Nucleus accumbens (tissue), 56 donors: ENCODE measurements around the gene SORCS3.

Source experiments
- DNase-seq, 56 donors: peaks; one replicate each; lab custom pipeline; 2025; lab: John Stamatoyannopoulos, UW

SORCS3 gene

DNA sequence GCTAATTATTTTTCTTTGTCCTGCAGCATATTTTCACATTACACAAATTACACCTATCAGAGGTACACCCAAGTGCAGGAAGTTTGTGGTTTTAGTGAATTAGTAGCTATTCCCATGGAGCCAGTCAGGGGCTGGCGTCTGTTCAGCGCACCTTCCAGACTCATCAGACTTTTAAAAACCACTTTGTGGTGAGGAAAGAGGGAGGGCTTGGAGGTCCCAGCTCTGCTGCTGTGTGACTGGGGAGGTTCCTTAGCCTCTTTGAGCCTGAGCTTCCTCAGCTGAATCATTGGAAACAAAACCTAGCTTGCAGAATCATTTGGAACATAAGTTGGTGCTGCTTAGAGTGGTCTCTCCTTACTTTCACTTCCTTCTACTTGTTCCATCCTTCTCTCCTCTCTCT is 175.4 kb downstream of the SORCS3 start:
- no peak for DNase-seq

DNA sequence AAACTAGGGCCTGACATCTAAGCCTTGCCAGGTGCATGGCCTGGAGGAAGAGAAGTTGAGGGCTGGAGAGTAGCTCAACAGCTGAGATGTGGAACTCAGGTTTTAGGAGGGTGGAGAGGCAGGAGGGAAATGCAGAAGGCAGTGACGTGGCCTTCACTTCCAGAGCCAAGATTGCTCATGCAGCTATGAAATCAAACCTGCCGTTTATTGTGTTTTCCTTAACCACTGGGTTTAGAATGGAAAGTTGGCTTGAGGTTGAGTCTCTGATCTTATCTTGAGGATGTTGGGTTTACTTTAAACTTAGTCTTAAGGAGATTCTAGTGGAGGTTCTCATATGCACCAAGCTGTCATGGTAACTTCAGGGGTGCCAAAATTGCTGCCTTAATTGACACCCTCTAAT is 178.6 kb downstream of the SORCS3 start:
- DNase-seq, result no peak

DNA sequence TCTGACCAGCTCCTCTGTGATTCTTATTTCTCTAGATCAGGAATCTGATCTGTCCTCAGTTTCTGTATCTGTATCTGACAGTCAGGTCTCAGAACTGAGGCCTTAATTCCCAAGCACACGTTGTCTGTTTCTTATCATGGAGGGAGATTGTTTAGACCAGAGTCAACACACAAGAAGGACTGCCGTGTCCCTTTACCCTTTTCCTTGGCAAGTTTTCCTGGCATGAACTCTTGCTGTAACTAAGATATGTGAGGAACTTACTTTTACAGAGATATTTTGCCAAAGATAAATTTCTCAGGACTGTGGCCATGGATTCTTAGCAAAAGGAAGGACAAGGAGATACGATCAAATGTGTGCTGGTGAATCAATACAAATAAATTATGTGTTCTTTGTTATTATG is 181.0 kb downstream of the SORCS3 start:
- no peak for DNase-seq

DNA sequence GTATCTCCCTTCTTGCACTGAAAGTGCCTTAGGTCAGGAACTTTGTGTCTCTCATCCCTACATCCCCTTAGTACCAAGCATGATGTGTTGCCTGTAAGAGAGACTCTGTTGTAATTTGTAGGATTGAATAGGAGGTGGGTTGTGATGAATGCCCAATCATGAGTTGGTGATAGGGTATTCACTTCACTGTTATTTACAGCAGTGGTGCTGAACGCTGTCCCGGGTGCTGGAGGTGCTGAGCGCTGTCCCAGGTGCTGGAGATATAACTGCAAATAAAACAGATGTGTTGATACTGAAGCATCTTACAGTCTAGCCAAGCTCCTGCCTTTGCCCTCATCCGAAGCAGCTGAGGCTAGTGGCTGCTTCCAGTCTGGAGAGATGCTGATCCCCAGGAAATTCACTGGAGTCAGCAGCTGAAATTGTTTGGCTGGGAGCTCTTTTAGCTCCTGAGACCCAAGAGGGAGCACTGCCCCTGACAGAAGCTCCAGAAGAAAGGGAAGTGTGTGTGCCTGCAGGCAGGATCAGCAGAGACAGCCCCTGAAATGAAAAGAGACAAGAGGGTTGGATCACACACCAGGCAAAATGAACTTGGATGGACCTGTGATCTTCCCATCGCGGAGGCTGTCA is 183.4 kb downstream of the SORCS3 start:
- peak in 3 of 56 donors; percentile 2 to 9 (median 8) for DNase-seq

DNA sequence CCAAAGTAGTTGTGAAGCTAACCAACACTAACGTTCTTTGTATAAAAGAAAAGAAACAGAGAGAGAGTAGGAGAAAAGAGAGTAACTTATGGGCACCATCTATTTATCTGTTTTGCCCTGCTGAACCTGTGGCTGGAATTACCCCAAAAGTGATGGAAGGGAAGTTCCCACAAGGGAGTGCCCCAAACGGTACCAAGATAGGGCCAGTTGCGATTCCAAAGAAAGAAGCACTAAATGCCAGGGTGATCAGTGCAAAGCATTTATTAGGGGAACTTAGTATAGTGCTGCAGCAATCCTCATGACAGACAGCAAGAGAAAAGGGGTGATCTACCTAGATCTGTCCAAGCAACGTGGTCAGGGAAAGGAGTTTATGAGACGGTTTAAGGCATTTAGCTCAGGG is 190.2 kb downstream of the SORCS3 start:
- no peak for DNase-seq

DNA sequence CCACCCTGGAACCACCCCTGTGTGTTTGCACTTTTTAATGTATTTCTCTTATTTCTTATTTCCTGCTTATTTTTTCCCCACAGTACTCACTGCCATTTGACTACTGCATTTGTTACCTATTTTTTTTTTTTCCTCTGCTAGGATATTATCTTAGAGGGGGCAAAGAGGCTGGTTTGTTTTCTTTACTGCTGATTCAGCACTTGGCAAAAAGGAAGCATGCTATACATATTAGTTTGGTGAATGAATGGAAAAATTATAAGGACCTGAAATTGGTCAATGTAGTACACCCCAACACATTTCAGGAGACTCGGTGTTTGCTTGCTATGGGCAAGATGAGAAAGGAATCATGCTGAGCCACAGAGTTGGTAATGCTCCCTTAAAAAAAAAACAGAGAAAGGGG is 193.5 kb downstream of the SORCS3 start:
- no peak for DNase-seq

DNA sequence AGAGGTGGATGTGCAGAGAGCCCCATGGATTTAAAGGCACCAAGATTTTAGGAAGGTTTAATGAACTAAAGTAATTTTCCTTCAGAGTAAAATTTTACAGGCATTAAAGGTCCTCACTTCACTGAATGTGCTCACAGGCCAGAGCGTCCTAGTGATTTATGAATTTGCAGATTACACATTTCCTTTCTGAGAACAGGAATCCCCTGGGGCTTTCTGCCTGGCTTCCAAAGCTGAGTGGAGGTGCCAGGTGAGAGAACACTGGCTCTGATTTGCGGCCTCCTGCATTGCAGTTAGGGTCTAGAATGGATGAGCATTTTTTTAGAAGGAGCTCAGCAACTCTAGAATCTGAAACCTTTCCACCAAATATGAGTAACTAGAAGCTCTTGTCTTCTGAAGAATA is 194.3 kb downstream of the SORCS3 start:
- no peak for DNase-seq

DNA sequence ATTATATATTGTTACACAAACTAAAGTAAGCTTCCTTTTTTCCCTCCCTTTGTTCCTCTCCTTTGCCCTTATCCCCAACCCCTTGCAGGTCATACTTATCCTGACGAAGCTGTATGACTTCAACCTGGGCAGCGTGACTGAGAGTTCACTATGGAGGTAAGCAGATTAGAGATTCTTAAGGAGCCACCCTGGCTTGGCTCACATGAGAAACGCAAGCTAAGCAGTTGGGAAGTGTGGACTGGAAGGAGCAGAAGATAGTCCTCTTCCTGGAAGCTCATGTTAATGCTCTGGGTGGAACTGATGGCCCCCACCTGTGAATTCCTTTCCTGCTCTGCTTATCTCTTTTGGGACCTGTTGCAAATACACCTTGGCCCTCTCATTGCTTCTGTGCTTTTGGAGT is 201.6 kb downstream of the SORCS3 start:
- DNase-seq, result no peak

DNA sequence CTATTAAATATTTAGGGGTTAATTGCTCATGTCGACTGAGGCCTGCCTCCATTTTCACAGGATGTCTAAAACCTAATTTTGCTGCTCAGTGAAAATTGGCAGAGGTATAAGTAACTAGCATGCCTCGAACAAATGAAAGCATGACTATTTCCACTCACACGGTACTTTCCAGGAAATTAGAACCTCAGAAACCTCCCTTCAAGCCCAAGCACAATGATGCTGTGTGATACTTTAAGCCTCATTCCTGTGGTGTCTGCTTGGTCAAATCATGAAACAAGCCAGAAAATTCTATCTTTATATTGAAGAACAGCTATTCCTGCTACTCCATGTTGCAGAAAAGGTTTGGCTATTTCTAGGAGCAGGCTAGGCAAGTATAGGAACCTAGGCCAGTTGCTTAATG is 203.0 kb downstream of the SORCS3 start:
- DNase-seq, result no peak

DNA sequence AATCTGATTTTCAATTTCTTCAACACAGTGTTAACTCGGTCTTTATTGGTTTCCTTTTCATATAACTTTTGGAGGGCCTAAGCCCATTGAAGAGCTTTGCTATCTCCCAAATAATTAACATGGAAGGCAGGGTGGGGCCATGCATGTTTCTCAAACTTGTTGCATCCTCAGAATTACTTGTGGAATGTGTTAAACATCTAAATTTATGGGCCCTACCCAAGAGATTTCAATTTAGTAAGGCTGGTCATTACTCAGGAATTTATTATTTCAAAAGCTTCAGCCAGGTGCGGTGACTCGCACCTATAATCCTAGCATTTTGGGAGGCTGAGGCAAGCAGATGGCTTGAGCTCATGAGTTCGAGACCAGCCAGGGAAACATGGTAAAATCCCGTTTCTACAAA is 208.9 kb downstream of the SORCS3 start:
- DNase-seq, result no peak

DNA sequence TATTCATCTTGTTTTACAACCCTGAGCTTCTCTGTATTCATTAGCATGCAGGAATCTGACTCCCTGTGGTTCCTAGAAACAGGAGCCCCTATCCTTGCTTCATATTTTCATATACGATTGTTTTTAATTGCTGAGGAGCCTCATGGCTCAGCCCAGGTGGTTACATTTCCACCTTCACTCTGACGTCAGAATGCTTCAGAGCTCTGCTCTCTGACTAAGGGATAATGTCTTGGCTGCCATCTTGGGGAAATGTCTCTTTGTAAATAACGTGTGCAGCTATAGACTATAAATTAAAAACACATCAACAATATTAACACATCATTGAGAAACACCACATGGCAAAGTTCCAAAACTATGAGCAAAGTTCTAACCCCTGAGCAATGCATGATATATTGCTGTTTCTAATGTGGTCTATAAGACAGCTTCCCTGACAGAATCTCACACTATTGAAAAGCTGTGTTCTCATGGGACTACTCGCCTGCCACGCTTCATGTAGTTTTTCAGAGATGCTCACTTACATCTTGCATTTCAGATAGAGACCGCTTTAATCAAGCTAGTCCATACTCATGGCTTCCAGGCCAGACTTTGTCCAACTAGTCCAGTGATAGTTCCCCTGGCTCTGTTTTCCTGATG is 227.0 kb downstream of the SORCS3 start:
- DNase-seq, result no peak

DNA sequence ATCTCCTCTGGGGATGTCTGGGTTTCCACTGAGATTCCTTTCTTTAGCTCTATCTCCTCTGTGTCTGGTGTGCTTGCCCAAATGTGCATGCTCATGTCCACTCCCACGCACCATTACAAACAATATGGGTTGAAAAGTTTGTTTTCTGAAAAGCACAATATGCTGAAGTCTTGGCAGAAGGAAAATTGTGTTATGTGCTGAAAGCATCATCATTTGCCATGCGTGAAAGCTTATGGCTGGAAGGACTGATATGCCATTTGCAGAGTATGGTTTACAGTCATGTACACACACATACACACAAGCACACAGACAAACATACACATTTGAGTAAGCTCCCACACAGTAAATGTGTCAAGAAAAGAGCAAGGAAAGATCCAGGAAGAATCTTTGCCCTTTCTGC is 231.6 kb downstream of the SORCS3 start:
- no peak for DNase-seq

DNA sequence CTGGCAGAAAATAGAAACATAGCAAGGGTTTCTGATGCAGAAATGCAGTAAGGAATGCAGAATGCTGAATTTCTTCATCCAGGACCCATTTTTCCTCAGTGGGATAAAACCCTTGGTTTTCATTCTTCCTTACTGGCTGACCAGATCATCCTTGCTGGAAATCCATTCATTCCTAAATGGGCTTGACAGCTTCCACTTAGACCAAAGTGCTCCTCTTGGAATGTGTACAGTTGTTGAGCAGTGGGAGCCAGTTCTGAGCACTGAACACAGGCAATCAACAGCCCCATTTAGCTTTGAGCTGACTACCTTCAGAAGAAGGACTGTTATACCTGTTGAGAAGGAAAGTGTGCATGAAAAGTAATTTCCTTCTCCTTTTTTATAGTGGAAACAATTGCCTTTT is 232.1 kb downstream of the SORCS3 start:
- DNase-seq, result no peak

DNA sequence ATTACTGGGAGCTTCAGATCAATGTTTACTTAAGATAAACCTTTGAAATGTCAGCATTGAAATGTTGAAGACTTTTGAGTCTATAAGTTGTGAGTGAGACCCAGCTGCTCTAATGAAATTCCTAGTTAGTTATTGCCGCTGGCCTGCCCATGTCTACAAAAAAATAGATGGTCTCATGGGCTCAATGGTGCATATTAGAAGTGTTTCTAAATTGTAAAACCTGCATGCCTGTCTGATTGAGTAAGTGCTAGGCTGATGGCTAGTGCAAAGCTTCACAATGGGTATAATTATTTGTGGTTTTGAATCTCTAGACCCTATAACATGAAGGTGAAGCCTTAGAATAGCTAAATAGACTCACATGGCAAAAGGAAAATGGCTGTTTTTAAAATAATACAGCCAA is 234.5 kb downstream of the SORCS3 start:
- no peak for DNase-seq

DNA sequence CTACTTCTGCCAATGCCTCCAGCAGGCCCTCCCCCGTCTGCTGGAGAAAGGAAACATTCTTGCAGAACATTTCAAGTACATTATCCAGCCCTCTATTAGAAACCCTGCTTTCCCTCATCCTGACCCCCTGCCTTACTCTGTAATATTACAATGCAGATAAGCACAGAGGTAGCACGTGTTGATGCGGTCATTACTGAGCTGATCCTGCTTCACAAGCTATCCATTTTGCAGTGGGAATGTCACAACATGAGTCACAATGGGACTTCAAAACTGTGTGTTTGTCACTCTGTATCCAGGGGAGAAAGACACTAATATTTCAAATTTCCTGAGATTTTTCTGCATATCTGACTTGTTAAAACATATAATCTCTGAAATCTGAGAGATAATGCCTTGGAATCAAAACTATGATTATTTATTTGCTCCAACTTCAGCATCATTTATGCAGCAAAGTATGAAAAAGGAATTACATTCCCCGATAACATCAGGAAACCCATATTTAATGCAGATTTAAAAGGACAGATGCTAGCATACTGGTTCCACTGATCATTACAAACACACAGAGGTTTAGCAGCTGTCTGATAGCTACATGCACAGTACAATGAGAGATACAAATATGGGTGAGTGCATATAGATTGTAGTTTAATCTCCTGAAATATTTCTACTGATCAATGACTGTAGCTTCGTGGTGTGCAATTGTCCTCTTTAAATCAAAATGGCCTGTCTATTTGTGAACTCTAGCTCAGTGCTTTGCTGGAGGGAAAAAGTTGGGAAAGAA is 239.7 kb downstream of the SORCS3 start:
- no peak for DNase-seq

DNA sequence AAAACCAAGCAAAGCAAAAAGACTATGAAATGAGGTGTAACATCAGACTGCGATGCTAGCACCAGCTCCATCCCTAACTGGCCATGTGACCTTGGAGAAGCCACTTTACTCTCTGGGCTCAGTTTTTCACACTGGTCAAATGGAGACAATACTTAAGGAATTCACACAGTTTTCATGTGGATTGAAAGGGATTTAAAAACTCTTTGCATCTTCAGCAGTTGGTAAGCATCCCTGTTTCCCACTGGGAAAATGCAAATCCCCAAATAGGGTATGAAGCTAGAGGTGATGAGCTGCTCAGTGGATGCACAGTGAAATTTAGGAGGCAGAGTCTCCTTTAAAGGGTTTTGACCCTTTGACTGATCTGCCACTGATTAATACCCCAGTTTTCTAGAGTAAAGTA is 240.7 kb downstream of the SORCS3 start:
- DNase-seq, result no peak

DNA sequence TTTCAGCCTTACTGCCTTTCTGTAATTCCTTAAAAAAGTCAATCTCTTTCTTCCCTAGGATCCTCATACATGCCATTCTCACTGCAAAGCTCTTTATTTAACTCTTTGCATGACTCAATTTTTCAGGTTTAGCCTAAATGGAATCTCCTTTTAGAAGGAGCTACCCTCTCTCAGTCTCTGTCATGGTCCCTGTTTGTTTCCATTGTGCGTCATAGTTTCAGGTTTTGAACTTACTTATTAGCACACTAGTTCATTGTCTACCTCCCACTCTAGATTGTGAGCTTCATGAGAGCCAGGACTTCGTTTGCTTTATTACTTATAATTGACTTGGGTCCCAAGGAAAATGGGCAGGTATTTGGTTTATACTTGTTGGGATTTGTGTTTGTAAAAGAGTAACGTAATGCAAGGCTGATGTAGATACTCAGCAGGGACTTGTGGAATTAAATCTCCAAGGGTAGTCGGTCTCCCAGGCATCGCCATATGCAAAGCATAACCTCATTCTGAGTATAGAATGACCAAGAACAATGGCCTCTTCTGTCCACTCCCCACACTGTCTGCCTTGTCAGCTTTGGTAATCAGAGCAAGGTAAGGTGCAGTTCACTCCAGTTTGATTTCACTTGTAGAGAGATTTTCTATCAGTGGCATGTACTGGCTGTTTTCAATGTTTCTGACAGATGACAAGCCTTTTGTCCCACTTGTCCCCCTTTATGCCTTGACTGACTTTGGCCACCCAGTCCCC is 252.0 kb downstream of the SORCS3 start:
- DNase-seq, result no peak

DNA sequence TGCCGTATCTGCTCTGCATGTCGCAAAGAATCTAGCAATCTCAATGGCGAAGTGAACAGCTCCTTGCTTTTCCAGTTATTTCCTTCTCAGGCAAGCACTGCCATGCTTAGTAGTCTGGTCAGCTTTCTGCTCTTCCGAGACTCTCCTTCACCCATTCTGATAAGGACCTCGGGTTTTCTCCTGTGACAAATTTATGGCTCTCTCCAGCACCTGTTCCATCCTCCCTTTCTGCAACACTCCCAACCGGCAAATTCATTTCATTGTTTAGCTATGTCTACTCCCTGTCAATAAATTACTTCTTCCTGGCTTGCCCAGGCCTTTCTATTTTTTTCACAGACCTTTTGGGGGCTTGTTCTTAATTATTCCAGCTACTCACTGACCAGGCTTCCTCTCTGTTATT is 252.6 kb downstream of the SORCS3 start:
- no peak for DNase-seq

DNA sequence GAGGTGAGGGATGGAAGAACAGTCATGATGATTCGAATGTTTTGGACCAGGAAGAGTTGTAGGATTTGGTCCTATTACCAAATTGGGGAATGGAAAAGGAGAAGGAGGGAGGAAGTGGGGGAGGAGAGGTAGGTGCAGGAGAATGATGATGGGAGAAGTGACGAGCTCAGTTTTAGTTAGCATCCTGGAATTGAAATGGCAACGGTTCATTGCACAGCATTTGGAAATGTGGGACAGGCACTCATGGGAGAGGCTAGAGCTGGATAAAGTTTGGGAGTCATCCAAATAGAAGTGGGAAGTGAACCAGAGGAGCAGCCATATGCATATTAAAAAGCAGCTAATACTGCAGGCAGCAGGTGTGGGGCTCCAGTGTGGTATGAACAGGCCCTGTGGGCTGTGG is 253.6 kb downstream of the SORCS3 start:
- no peak for DNase-seq

DNA sequence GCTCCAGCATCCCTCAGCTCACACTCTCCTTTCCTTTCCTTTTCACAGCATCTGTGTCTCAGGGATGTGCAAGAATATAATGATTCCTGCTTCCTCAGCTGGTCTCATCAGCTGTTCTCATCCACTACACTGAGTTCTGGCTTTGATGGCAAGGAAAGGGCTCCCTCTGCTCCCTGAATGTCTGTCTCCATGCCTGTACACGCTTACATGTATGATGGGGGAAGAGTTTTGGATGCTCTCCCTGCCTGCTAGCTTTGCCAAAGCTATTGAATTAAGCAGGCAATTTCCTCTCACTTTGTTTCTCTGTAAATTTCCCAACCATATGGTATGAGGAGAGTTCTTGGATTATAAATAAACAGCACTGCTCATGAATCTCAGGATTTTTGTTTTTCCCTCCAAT is 254.5 kb downstream of the SORCS3 start:
- no peak for DNase-seq

DNA sequence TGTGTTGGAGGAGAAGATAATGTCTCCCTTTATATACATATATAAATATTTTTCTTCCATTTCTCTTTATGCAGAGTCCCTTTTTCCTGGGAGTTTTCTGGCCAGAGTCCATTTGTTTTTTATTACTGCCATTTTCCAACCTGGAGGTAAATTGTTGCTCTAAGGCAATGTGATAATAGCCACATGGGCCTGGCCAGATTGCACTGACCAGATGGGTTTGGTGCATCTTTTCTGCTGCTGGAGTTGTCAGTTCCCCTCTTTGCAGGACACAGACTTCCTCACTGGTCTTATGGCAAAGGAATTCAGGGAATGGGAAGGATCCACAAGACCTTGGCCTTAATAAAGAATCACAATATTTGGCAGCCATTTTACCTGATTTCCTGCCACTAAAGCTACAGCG is 254.9 kb downstream of the SORCS3 start:
- no peak for DNase-seq
